22Rv1 (cell line): ENCODE results near the gene UNK.

Experiments
- CTCF ChIP-seq: fragments of 450-650 bp; IDR thresholded peaks from 2 replicates; pipeline ENCODE4 v1.5.1; 2017; ENCODE audit warnings: mild to moderate bottlenecking
- ZFX ChIP-seq: fragments of 450-650 bp; IDR thresholded peaks from 2 replicates; pipeline ENCODE4 v1.6.1; 2017; ENCODE audit warnings: antibody characterized with exemption, borderline replicate concordance

- TF ChIP-seq CTCF (no peak), ZFX (no peak)
Measured at GRCh38 chr17:75774471-75774990, 10.1 kb upstream of the UNK start.
